IMR-90 (cell line): Measurements from ENCODE around the gene PCNX2.

Experiments used
- BHLHE40 ChIP-seq: fragments of 150-350 bp; IDR thresholded peaks from 2 replicates; pipeline ENCODE4 v1.6.1; 2016; ENCODE audit warnings: mild to moderate bottlenecking, low read depth, low read length
- CEBPB ChIP-seq: IDR thresholded peaks from 2 replicates; pipeline ENCODE4 v1.6.1; 2012; ENCODE audit warnings: low read depth, low read length, improper control_type of control experiment
- CHD1 ChIP-seq: IDR thresholded peaks from 2 replicates; pipeline ENCODE4 v1.6.1; 2012; ENCODE audit warnings: low read depth, low read length, improper control_type of control experiment
- POLR2A ChIP-seq: IDR thresholded peaks from 2 replicates; pipeline ENCODE4 v1.6.1; 2012; ENCODE audit warnings: mild to moderate bottlenecking, low read depth, low read length
- SMC3 ChIP-seq: fragments of 150-350 bp; IDR thresholded peaks from 2 replicates; pipeline ENCODE4 v1.6.1; 2016; ENCODE audit warnings: low read depth, mild to moderate bottlenecking, antibody characterized with exemption, low read length, moderate library complexity
- TF ChIP-seq, protein P1 (sequence below): conservative IDR thresholded peaks from 2 replicates; pipeline ENCODE4 v1.5.1; 2012; ENCODE audit warnings: mild to moderate bottlenecking, low read depth, low read length, improper control_type of control experiment
- TF ChIP-seq, protein P2 (sequence below): fragments of 150-350 bp; IDR thresholded peaks from 2 replicates; pipeline ENCODE4 v1.6.1; 2017; ENCODE audit warnings: mild to moderate bottlenecking, antibody characterized with exemption, low read length, low read depth

DNA sequence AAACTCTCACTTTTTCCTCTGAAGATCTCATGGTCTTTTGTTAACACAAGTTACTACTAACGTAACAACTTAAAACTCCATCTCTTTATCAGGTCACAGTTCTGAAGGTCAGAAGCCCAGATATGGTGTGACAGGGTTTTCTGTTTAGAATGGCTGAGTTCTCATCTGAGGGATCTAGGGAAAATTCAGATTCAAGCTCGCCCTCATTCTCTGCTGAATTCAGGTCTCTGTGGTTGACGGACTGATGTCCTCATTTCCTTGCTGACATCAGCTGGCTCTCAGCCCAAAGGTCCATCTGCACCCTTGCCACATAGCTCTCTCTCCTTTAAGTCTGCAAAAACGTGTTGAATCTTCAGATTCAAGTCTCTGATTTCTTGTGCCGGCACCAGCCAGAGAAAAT is 351.2 kb downstream of the PCNX2 start:
- TF ChIP-seq CEBPB (no peak), POLR2A (no peak), BHLHE40 (no peak), CHD1 (no peak), SMC3 (no peak)
- TF ChIP-seq, protein P1, sequence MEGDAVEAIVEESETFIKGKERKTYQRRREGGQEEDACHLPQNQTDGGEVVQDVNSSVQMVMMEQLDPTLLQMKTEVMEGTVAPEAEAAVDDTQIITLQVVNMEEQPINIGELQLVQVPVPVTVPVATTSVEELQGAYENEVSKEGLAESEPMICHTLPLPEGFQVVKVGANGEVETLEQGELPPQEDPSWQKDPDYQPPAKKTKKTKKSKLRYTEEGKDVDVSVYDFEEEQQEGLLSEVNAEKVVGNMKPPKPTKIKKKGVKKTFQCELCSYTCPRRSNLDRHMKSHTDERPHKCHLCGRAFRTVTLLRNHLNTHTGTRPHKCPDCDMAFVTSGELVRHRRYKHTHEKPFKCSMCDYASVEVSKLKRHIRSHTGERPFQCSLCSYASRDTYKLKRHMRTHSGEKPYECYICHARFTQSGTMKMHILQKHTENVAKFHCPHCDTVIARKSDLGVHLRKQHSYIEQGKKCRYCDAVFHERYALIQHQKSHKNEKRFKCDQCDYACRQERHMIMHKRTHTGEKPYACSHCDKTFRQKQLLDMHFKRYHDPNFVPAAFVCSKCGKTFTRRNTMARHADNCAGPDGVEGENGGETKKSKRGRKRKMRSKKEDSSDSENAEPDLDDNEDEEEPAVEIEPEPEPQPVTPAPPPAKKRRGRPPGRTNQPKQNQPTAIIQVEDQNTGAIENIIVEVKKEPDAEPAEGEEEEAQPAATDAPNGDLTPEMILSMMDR = no peak
- TF ChIP-seq, protein P2, sequence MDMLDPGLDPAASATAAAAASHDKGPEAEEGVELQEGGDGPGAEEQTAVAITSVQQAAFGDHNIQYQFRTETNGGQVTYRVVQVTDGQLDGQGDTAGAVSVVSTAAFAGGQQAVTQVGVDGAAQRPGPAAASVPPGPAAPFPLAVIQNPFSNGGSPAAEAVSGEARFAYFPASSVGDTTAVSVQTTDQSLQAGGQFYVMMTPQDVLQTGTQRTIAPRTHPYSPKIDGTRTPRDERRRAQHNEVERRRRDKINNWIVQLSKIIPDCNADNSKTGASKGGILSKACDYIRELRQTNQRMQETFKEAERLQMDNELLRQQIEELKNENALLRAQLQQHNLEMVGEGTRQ = no peak
